Neutrophil (primary cell): Measurements from ENCODE around the gene TRPM7.
"Not testable (repeated sequence)": the region's sequence is repeated elsewhere in the genome, so short reads cannot be mapped to it uniquely, and the experiment has no call there.

Experiments used
- H3K27ac ChIP-seq: fragments of 200-600 bp; sonication (generic); 2 replicates; pipeline ENCODE4 v1.5.1; 2016; ENCODE audit warnings: mild to moderate bottlenecking, moderate library complexity
- H3K27me3 ChIP-seq: fragments of 200-600 bp; sonication (generic); 2 replicates; pipeline ENCODE4 v1.6.0; 2016; ENCODE audit warnings: mild to moderate bottlenecking
- H3K36me3 ChIP-seq: fragments of 200-600 bp; sonication (generic); 2 replicates; pipeline ENCODE4 v1.5.1; 2017
- H3K4me1 ChIP-seq, 2 experiments: fragments of 200-600 bp in 1 of 2; sonication (generic) in 1 of 2; 1 replicate in 1 of 2; 2 replicates in 1 of 2; pipeline versions ENCODE4 v1.5.1 to v1.6.1; 2013 to 2016; ENCODE audit warnings: low read depth in 1 of 2, low read length in 1 of 2, mild to moderate bottlenecking in 1 of 2, moderate library complexity in 1 of 2; ENCODE audit not compliant: control insufficient read depth in 1 of 2, insufficient read depth in 1 of 2
- H3K4me3 ChIP-seq, 2 experiments: fragments of 200-600 bp in 1 of 2; sonication (generic) in 1 of 2; 1 replicate in 1 of 2; 2 replicates in 1 of 2; pipeline ENCODE4 v1.5.1; 2013 to 2016; ENCODE audit warnings: low read depth in 1 of 2, low read length in 1 of 2, mild to moderate bottlenecking in 1 of 2, moderate library complexity in 1 of 2
- H3K9me3 ChIP-seq: fragments of 200-600 bp; sonication (generic); 2 replicates; pipeline ENCODE4 v1.5.1; 2016
- TF ChIP-seq, protein P1 (sequence below): fragments of 200-600 bp; sonication (generic); IDR thresholded peaks from 2 replicates; pipeline ENCODE4 v1.5.1; 2016; ENCODE audit warnings: antibody characterized with exemption

The TRPM7 gene

DNA sequence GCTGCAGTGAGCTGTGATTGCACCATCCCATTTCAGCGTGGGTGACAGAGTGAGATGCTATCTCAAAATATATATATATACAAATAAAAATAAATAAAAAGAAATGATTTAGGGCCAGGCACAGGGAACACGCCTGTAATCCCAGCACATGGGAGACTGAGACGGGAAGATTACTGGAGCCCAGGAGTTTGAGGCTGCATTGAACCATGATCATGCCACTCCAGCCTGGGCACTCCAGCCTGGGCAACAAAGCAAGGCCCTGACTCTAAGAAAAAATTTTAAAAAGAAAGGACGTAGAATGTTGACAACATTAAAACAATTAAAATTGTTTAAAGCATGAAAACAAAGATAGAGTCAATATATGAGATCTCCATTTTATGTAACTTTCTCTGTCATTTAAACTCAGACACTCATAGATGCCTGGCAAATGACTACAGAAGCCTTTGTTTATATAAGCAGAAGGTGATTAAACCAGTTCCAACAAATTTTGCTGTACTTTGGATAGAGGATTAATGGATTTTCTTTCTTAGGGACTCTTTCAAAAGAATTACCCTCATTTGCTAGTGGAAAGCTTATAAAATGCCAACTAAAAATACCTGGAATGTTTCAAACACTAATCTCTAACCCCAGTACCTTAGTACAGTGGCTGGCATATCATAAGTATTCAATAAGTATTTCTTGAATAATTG is 10.7 kb upstream of the TRPM7 start:
- H3K4me3 ChIP-seq, result no peak overlapping the region
- no peaks in the 10 kb centered on the region for H3K27me3 ChIP-seq
- H3K9me3 ChIP-seq, result no peaks in the 10 kb centered on the region
- H3K4me1 ChIP-seq, result no peaks in the 10 kb centered on the region
- TF ChIP-seq, protein P1, sequence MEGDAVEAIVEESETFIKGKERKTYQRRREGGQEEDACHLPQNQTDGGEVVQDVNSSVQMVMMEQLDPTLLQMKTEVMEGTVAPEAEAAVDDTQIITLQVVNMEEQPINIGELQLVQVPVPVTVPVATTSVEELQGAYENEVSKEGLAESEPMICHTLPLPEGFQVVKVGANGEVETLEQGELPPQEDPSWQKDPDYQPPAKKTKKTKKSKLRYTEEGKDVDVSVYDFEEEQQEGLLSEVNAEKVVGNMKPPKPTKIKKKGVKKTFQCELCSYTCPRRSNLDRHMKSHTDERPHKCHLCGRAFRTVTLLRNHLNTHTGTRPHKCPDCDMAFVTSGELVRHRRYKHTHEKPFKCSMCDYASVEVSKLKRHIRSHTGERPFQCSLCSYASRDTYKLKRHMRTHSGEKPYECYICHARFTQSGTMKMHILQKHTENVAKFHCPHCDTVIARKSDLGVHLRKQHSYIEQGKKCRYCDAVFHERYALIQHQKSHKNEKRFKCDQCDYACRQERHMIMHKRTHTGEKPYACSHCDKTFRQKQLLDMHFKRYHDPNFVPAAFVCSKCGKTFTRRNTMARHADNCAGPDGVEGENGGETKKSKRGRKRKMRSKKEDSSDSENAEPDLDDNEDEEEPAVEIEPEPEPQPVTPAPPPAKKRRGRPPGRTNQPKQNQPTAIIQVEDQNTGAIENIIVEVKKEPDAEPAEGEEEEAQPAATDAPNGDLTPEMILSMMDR, result no peak
- peaks cover 3% of the 10 kb centered on the region for H3K36me3 ChIP-seq
- H3K27ac ChIP-seq, result no peak overlapping the region

DNA sequence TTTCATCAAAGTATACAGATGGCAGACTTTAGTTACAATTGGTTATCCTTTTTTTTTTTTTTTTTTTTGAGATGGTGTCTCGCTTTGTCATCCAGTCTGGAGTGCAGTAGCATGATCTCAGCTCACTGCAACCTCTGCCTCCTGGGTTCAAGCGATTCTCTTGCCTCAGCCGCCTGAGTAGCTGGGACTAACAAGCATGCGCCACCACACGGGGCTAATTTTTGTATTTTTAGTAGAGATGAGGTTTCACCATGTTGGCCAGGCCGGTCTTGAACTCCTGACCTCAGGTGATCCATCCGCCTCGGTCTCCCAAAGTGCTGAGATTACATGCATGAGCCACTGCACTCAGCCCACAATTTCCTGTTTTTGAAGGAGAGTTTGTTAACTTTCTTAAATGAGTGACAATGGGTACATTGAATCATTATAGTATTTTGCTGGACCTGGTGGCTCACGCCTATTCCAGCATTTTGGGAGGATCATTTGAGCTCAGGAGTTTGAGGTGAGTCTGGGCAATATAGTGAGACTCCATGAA is 8.1 kb upstream of the TRPM7 start:
- not testable (repeated sequence) for H3K36me3 ChIP-seq, H3K4me1 ChIP-seq, H3K27me3 ChIP-seq, H3K9me3 ChIP-seq, H3K4me3 ChIP-seq, H3K27ac ChIP-seq

DNA sequence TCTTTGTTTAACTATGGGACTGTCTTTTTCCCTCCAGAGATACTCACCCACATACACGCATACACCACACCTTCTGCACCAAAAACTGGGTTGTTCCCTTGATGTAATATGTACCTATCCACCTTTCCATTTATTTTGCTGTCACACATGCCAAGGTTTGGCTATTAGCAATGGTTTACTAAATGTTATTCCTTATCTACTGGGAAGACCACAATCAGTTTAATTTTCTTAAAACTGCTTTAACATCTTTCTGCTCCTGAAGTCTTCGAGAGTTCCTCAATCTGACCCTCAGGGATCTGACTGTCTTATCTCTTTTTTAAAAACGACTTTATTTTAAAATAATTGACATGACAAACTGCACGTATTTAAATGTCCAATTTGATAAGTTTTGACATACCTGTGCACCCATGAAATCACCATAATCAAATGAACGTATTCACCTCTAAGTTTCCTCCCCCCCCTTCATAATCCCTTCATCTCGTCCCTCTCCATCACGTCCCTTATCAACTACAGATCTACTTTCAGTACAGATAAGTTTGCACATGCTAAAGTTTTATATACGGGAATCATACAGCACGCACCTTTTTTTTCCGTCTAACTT is 805 bp upstream of the TRPM7 start:
- Histone ChIP-seq H3K4me3 (peak overlapping the region; percentile 72 to 96), H3K27ac (peak overlapping the region; percentile 89), H3K4me1 (peaks cover 15 to 18% of the 10 kb centered on the region in 2 experiments), H3K27me3 (no peaks in the 10 kb centered on the region), H3K9me3 (no peaks in the 10 kb centered on the region), H3K36me3 (no peaks in the 10 kb centered on the region)
- TF ChIP-seq, protein P1, result no peak

DNA sequence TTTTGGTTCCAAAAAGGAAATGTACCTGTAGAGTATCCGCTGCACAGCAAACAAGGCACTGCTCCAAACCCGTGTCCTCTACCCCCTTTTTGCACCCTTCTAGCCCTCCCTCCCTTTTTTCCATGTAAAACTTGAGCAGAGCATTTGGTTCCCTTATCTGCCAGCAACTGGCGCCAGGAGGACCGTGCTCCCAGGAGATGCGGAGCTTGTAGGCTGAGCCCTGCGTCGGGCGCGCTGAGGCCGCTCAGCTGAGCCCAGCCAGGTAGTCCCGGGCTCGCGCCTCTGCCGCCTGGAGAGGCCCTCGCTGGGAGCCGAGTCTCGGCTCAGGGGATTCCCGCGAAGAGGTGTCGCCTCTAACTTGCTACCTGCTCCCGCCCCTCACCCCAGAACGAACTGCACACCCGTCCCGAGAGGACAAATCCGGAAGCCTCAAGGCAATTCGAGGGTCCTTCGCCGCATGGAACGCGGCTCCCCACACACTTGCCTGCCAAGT is 575 bp downstream of the TRPM7 start:
- H3K9me3 ChIP-seq, result no peaks in the 10 kb centered on the region

DNA sequence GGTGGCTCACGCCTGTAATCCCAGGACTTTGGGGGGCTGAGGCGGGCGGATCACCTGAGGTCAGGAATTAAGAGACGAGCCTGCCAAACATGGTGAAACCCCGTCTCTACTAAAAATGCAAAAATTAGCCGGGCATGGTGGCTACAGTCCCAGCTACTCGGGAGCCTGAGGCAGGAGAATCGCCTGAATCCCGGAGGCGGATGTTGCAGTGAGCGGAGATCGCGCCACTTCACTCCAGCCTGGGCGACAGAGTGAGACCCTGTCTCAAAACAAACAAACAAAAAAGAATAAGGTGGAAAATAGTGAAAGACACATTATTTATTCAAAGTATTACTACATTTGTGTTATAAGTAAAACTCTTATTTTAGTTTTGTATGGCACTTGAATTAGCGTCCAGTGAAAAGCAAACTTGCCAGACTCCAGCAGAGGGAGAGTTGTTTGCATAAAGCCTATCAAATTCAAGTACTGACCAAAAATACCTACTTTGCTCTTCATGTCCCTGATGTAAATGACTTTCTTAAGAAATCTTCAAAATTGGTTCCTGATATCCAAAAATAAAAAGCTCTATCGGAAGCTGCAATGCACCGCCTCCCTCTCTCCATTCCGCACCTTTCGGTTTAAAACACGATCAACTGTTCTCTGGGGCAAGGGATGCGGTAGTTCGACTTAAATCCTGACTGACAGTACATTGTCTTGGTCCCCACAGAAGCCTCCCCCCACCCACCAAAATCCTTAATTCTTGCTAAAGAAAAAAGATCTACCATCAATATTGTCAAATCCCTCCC is 1.2 kb downstream of the TRPM7 start:
- H3K9me3 ChIP-seq, result no peaks in the 10 kb centered on the region
- H3K27ac ChIP-seq, result peak overlapping the region; percentile 89
- H3K4me3 ChIP-seq, result peak overlapping the region; percentile 72 to 96
- TF ChIP-seq, protein P1, result no peak
- no peaks in the 10 kb centered on the region for H3K27me3 ChIP-seq
- peaks cover 15 to 18% of the 10 kb centered on the region in 2 experiments for H3K4me1 ChIP-seq
- no peaks in the 10 kb centered on the region for H3K36me3 ChIP-seq

More for the DNA sequence above, 575 bp downstream of the TRPM7 start:
- peaks cover 15 to 18% of the 10 kb centered on the region in 2 experiments for H3K4me1 ChIP-seq
- TF ChIP-seq, protein P1, result no peak
- peak overlapping the region; percentile 72 to 96 for H3K4me3 ChIP-seq
- no peaks in the 10 kb centered on the region for H3K36me3 ChIP-seq
- H3K27me3 ChIP-seq, result no peaks in the 10 kb centered on the region
- H3K27ac ChIP-seq, result peak overlapping the region; percentile 89
